22Rv1 (cell line): Measurements from ENCODE around the gene CCDC183.

Source experiments
- CTCF ChIP-seq: fragments of 450-650 bp; IDR thresholded peaks from 2 replicates; pipeline ENCODE4 v1.5.1; 2017; ENCODE audit warnings: mild to moderate bottlenecking
- ZFX ChIP-seq: fragments of 450-650 bp; IDR thresholded peaks from 2 replicates; pipeline ENCODE4 v1.6.1; 2017; ENCODE audit warnings: antibody characterized with exemption, borderline replicate concordance

- TF ChIP-seq CTCF, result no peak
- TF ChIP-seq ZFX, result no peak
These were observed 35.0 kb downstream of the CCDC183 start for GRCh38 chr9:136831002-136831719.
